HG03139 (cell line): Measurements from ENCODE around the gene KIF20A.
"Not testable (repeated sequence)": the region's sequence is repeated elsewhere in the genome, so short reads cannot be mapped to it uniquely, and the experiment has no call there.

ENCODE experiments used
- ATAC-seq: cut with Tn5 transposase; IDR thresholded peaks from one replicate; pipeline ENCODE4 v1.9.1; 2021; ENCODE audit not compliant: unreplicated experiment

Gene KIF20A

DNA sequence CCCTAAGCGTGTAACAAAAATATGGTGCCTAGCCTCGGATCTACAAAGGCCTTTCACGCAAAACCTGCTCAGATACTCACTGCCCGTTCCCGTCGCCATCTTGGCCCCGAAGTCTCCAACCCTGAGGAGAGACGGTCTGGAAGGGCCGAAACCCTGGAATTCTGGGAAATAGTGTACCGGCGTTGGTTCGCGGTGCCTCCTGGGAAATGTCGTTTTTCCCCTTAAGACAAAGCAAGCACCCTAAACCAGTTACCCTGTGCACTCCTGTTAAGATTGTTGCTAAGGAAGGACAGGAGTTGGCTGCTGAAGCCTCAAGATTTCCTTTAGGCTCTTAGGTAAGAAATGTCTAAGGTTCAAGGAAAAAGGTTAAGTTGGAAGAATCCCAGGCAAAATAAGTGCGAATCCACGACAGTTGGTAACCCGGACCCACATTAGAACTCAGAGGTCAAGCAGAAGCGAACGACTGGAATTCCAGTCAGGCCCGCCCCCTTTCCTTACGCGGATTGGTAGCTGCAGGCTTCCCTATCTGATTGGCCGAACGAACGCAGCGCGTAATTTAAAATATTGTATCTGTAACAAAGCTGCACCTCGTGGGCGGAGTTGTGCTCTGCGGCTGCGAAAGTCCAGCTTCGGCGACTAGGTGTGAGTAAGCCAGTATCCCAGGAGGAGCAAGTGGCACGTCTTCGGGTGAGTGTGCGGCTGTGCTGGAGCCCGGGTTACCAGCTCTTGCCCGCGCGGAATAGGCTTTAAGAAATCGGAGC lies at the start of gene KIF20A, which contains the start of gene BRD8:
Gene KIF20A (plus strand): TSS at position 597 of the 761 bp plus-strand sequence. CDS start 569 bp downstream, outside the sequence.
Gene BRD8 (minus strand): TSS at position 115 of the 761 bp plus-strand sequence. CDS start 16 bp downstream, at position 99.
- ATAC-seq: peak; percentile 90

DNA sequence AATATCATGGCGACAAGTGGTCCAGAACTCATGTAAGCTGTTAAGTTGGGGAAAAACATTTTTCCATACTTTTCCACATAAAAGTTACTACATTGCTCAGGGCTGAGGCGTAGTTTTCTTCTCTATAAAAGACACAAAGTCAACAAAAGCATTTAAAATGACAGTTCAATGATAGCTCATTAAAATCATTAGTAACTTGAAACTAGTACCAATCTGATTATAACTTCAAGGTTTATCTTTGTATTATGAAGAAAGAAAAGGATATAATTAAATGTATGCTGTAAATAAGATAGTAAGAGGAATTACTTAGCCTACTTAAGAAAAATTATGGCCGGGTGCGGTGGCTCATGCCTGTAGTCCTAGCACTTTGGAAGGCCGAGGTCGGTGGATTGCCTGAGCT lies 49.6 kb upstream of the KIF20A start:
- no peak for ATAC-seq

DNA sequence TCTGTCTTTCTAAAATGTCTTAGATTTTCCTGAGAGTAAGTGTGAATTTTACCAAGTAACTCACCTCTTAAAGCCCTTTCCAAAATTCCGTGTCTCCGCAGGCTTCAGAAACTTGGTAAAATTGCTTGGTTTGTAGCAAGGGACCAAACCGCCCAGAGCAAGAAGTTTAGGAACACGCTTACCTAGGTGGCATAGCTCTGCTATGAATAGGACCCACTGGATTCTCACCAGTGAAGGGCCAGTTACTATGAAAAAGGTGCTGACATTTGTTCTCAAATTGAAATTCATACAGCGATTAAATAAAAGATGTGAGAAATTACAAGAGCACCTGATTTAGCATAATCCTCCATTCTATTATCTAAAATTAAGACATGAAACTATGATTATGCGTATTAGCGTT lies 46.4 kb upstream of the KIF20A start:
- no peak for ATAC-seq

GRCh38 chr5:138138949-138139780 lies 39.7 kb upstream of the KIF20A start, which contains the start of gene NME5:
TSS of gene NME5 (minus strand) at chr5:138139428. CDS start at chr5:138138780, 648 bp downstream.
- no peak for ATAC-seq

GRCh38 chr5:138139781-138140090 lies 39.2 kb upstream of the KIF20A start:
- no peak for ATAC-seq

DNA sequence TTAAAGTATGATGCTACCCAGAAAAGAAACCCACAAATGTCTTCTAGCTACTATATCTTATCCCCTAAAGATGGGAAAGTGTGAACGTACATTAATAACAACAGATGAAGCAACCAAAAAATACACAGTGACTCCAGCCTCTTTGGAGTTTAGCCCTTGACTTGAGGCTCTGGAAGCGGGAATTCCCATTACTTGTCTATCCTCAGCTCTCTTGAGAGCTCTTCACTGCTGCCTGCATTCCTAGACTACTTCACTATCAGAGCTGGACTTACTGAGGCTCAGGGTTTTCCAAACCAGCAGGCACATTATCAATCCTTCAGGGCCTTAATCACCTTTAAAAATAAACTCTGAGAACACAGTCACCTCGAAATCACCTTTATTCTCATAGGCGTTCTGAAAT lies 38.6 kb upstream of the KIF20A start:
- ATAC-seq: no peak

GRCh38 chr5:138141734-138142133 lies 37.2 kb upstream of the KIF20A start:
- ATAC-seq: no peak

GRCh38 chr5:138143578-138143977 lies 35.3 kb upstream of the KIF20A start:
- not testable (repeated sequence) for ATAC-seq

GRCh38 chr5:138148811-138149210 lies 30.1 kb upstream of the KIF20A start:
- ATAC-seq: no peak

DNA sequence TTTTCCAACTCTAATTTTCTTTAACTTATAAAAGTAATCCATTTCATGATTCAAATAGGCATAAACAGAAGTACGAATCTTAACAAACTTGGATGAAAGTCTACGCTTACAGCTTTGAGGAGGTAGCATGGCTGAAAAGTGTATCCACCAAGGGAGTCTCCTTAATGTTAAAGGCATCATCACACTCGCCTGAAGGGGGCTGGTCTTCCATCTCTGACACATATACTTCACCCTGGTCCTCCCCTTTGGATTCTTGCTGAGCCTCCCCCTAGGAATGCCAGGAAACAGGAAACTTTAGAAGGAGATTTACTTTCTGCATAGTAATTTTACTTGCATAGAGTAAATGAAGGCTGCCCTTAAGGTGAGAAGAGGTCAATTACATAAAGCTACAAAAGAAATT lies 29.4 kb upstream of the KIF20A start:
- ATAC-seq: no peak

- ATAC-seq: not testable (repeated sequence)
These were observed 22.9 kb upstream of the KIF20A start for GRCh38 chr5:138155977-138156376.

DNA sequence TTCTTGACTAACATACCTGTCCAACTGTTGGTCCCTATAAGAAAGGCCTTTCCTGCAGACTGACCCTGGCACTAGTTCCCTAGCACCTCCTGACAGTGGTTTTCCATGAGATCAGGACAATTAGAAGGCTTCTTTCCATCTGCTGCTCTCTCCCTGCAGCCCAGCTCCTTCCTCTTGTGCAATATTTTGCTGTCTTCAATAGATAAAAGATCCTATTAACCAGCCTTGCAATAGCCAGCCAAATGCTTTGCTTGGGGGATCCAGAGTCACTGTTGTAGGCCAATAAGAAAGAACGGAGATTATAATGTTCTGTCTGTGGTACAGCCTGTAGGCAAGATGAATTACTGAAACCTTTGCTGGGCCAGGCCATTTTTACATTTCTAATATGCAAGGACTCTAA lies 21.3 kb upstream of the KIF20A start:
- no peak for ATAC-seq

DNA sequence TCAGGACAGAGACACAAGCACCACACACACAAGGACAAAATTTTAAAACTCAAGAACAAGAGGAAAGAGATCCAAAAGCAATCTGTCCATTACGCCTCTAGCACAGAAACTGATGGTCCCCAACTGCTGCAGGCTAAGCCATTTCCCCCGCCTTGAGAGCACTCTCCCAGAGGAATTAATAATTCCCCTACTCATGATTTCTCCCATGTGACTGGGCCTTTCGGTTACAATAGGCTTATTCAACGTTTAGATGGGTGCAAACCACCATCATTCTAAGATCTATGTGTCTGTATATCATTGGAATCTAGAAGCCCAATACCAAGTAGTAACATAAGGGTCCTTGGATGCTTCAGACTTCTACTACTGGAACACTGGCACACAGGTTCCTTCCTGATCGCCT lies 19.2 kb upstream of the KIF20A start:
- no peak for ATAC-seq

GRCh38 chr5:138160706-138161105 lies 18.2 kb upstream of the KIF20A start:
- ATAC-seq: no peak

DNA sequence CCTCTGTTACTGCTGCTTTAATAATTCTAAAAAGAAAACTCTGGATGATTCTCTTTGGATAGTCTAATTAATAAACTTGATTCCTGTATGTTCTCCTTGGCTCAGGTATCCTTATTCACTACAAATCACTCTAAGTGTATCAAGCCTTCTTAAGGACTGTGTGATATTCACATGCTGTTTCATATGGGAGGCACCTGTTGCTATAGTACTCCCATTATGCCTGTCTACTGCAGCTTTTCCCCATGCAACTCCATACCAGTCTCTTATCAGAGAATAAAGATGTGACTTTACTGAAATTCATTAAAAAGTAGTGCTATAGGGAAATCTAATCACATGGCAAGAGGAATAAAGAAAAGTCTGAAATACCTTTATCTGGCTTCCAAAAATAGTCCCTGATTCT lies 15.2 kb upstream of the KIF20A start:
- ATAC-seq: no peak

DNA sequence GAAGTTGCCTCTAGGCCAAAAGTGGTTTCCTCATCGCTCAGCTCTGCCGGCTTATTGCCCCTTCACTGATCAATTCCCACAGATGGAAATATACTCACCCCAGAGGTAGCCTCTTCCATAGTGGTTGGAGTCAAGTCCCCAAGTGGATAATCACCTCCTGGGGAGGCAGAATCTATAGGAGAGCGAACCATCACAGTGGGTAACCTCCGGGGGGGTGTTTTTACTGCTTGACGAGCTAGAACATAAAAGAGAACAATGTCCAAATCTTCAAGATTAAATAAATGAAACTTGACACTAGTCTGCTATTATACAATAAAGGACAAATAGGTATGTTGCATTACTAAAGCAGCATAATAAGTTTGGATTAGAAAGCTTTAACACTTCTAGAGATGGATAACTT lies 9.8 kb upstream of the KIF20A start:
- ATAC-seq: no peak

GRCh38 chr5:138170299-138170698 lies 8.6 kb upstream of the KIF20A start:
- ATAC-seq: no peak

- no peak for ATAC-seq
These were observed 884 bp upstream of the KIF20A start for GRCh38 chr5:138177941-138178515.

GRCh38 chr5:138179277-138179857 lies 455 bp downstream of the KIF20A start:
- no peak for ATAC-seq

DNA sequence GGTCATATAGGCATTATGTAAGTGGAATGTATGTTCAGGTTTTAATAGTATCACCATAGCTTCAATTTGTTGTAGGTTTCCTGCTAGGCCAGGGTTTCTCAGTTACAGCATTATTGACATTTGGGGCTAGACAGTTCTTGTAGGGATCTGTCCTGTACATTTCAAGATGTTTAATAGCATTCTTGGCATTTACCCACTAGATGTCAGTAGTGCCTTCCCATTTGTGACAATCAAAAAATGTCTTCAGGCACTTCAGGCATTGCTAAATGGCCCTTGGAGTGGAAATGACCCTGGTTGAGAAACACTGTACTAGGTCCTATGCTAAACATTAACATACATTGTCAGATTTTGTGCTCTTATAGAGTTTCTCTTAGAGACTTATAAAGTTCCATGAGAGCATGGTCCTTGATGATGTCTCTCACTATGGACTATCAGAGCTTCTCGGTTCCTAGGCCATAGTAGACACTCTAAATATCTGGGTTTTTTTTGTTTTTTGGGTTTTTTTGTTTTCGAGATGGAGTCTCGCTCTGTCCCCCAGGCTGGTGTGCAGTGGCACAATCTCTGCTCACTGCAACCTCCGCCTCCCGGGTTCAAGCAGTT lies 1.4 kb downstream of the KIF20A start:
- ATAC-seq: no peak

- ATAC-seq: no peak
These were observed 1.9 kb downstream of the KIF20A start for GRCh38 chr5:138180841-138181240.
